Right lobe of liver (tissue), 6 donors: ENCODE data around the gene LAMTOR2. TPM values are rescaled to one million over a fixed set of nuclear protein-coding genes. Genes with fewer than 3 reads are reported as not detected.
A peak's percentile ranks its signal among the peaks of the same experiment; 100 is the strongest.

ENCODE experiments used
- ATAC-seq, 4 donors: fragments of 200-7000 bp; cut with Tn5 transposase; one replicate each; pipeline ENCODE4 v1.9.1; 2020; ENCODE audit warnings: mild to moderate bottlenecking in 4 of 4, moderate library complexity in 4 of 4
- DNase-seq, 3 donors: peaks; one replicate each; pipeline ENCODE4 v3.0.0-alpha.2; 2020
- H3K27ac ChIP-seq, 3 donors: fragments of 200-600 bp; one replicate each; pipeline ENCODE4 v1.8.0; 2022
- H3K27me3 ChIP-seq, 2 donors: fragments of 200-600 bp; one replicate each; pipeline ENCODE4 v1.8.0; 2022
- H3K36me3 ChIP-seq, 4 donors: fragments of 200-600 bp; sonication (generic) in 1 of 4; one replicate each; pipeline versions ENCODE4 v1.5.1 to v1.8.0; 2017 to 2022; ENCODE audit warnings: control low read depth in 1 of 4
- H3K4me1 ChIP-seq, 4 donors: fragments of 200-600 bp; sonication (generic) in 1 of 4; one replicate each; pipeline versions ENCODE4 v1.5.1 to v1.8.0; 2017 to 2022; ENCODE audit warnings: control low read depth in 1 of 4
- H3K4me3 ChIP-seq, 3 donors: fragments of 200-600 bp; one replicate each; pipeline ENCODE4 v1.8.0; 2022
- H3K9me3 ChIP-seq, 4 donors: fragments of 200-600 bp; sonication (generic) in 1 of 4; one replicate each; pipeline versions ENCODE4 v1.5.1 to v1.8.0; 2017 to 2022; ENCODE audit warnings: control low read depth in 1 of 4
- CTCF ChIP-seq, 4 donors: fragments of 200-600 bp in 3 of 4; fragments of 450-650 bp in 1 of 4; IDR thresholded peaks; one replicate each; pipeline versions ENCODE4 v1.5.1 to v1.8.0; 2016 to 2022; ENCODE audit warnings: antibody characterized with exemption in 4 of 4, mild to moderate bottlenecking in 2 of 4
- POLR2A ChIP-seq: fragments of 450-650 bp; IDR thresholded peaks from one replicate; pipeline ENCODE4 v1.6.1; 2017; ENCODE audit warnings: antibody characterized with exemption, mild to moderate bottlenecking
- WGBS: methylation state at CpG from one replicate; pipeline ENCODE4 v1.1.6; 2018; ENCODE audit warnings: low coverage, low lambda C conversion rate; ENCODE audit not compliant: insufficient coverage; ENCODE audit errors: missing lambda C conversion rate; 5-methylcytosine and 5-hydroxymethylcytosine counted together
- intact Hi-C, 2 donors: fragments of 100-400 bp; cut with DNase I; formaldehyde crosslinking; loops; one replicate each; pipeline versions ENCODE4 v1.11.2 to v1.14.1; 2022
- total RNA-seq, 6 experiments: library from RNA; depleted of rRNA in 2 of 6; stranded (reverse); fragments of >200 nt in 2 of 6; fragmentation: NEBNext Ultra II Directional in 3 of 6; extraction: Animal tissue kit (Norgen Biotek cat#: 25700) in 3 of 6; gene quantifications; one replicate each; pipeline versions ENCODE4 v1.1.0 to v1.2.4, GENCODE V29; 2016 to 2023
- donor health status: DM: no; HTN: yes; CAD: no.
- donor health status: DM: no; HTN: no; CAD: no.
- donor health status: DM: no; HTN: no; CAD: no.
- donor health status: DM: no; HTN: yes; CAD: no.
- donor health status: DM: no; HTN: yes; CAD: no.

LAMTOR2 gene
- total RNA-seq, 6 experiments from 2014 or later: 49.4 to 71.0 (median 60.3) TPM

DNA sequence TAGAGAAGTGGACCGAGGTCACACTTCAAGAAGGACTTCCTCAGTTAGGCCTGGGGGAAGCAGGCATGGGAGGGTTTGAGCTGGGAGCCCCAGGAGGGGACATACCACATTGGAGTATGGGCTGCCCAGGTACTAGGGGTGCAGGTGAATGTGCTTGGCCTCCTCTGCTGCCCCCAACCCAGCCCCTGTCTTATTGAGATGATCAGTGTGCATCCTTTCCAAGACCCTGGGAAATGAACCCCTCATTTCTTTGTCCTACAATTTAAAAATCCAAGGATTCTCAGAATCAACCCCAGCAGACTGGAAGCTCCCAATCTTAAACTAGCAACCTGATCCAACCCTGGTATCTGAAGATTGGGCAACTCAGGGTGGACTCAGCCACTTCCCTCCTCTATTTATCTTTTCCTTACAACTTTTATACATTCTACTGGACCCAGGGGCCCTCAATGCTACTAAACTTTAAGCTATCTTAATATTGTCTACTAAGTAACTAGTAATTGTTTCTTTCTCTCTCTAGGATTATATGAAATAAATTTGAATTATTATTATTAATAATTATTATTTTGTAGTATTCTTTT, 18.6 kb downstream of the LAMTOR2 start:
- Histone ChIP-seq H3K4me1 (peaks cover 0 to 37% (median 13%) of the 10 kb centered on the region in 4 donors), H3K27me3 (no peaks in the 10 kb centered on the region), H3K4me3 (no peak overlapping the region), H3K9me3 (no peaks in the 10 kb centered on the region), H3K36me3 (no peaks in the 10 kb centered on the region), H3K27ac (no peak overlapping the region)
- ATAC-seq (no peak), DNase-seq (no peak)
- TF ChIP-seq POLR2A (no peak), CTCF (IDR thresholded peaks at IDR 0.05) (no peak)
- WGBS: 0% methylated on average over 1 of the region's 1 CpG
- intact Hi-C loops: no loop called here

GRCh38 chr1:156073740-156074139, 19.2 kb downstream of the LAMTOR2 start:
- intact Hi-C loops: no loop called here
- Histone ChIP-seq H3K27me3 (no peaks in the 10 kb centered on the region), H3K27ac (no peak overlapping the region), H3K9me3 (no peaks in the 10 kb centered on the region), H3K4me1 (peaks cover 0 to 37% (median 13%) of the 10 kb centered on the region in 4 donors), H3K36me3 (no peaks in the 10 kb centered on the region), H3K4me3 (no peak overlapping the region)
- TF ChIP-seq CTCF (IDR thresholded peaks at IDR 0.05): no peak
- no peak for TF ChIP-seq POLR2A
- WGBS: 61% methylated on average over 5 of the region's 5 CpGs
- no peak for DNase-seq
- ATAC-seq: no peak

- Histone ChIP-seq H3K4me1 (peaks cover 0 to 33% (median 9%) of the 10 kb centered on the region in 4 donors), H3K27me3 (no peaks in the 10 kb centered on the region), H3K4me3 (no peak overlapping the region), H3K36me3 (no peaks in the 10 kb centered on the region), H3K9me3 (no peaks in the 10 kb centered on the region), H3K27ac (no peak overlapping the region)
- TF ChIP-seq CTCF (IDR thresholded peaks at IDR 0.05) (no peak), POLR2A (no peak)
- ATAC-seq (no peak), DNase-seq (no peak)
- WGBS: 51% methylated on average over 2 of the region's 8 CpGs
- intact Hi-C loops: no loop called here
Measured at GRCh38 chr1:156074661-156075060, 20.1 kb downstream of the LAMTOR2 start.

DNA sequence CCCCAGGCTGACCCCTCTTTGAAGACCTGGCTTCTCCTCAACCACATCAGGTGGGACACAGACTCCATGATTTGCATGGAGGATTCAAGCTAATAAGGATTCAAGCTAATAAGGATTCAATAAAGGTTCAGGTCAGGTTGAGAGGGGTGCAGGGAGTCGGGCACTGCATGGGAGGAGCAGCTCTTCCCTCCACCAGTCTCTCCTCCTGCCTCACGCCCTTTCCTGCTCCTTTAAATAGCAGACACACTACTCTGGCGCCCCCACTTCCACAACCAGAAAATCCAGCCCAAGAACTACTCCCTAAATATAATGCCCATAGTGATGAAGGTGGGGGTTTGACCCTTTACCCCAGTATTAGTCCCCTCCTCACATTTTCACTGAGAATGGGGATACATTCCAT, 20.6 kb downstream of the LAMTOR2 start:
- Histone ChIP-seq H3K27ac (peak overlapping the region in 1 of 3 donors; percentile 67), H3K36me3 (no peaks in the 10 kb centered on the region), H3K9me3 (no peaks in the 10 kb centered on the region), H3K4me1 (peaks cover 0 to 30% (median 7%) of the 10 kb centered on the region in 4 donors), H3K4me3 (peak overlapping the region in 2 of 3 donors; percentile 76 to 79), H3K27me3 (no peaks in the 10 kb centered on the region)
- intact Hi-C loops: no loop called here
- DNase-seq (no peak), ATAC-seq (no peak)
- 24% methylated on average over 3 of the region's 3 CpGs for WGBS
- TF ChIP-seq POLR2A (no peak), CTCF (IDR thresholded peaks at IDR 0.05) (no peak)
